ENCODE results near the gene CCN5.

The CCN5 gene

GRCh38 chr20:44735816-44736169 is 20.6 kb downstream of the CCN5 start:
- no peak for DNase-seq (ENCODE audit: low read depth in 2 of 2)
- TF ChIP-seq, protein P1, sequence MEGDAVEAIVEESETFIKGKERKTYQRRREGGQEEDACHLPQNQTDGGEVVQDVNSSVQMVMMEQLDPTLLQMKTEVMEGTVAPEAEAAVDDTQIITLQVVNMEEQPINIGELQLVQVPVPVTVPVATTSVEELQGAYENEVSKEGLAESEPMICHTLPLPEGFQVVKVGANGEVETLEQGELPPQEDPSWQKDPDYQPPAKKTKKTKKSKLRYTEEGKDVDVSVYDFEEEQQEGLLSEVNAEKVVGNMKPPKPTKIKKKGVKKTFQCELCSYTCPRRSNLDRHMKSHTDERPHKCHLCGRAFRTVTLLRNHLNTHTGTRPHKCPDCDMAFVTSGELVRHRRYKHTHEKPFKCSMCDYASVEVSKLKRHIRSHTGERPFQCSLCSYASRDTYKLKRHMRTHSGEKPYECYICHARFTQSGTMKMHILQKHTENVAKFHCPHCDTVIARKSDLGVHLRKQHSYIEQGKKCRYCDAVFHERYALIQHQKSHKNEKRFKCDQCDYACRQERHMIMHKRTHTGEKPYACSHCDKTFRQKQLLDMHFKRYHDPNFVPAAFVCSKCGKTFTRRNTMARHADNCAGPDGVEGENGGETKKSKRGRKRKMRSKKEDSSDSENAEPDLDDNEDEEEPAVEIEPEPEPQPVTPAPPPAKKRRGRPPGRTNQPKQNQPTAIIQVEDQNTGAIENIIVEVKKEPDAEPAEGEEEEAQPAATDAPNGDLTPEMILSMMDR (IDR thresholded peaks at IDR 0.05; ENCODE audit: low read depth, low read length), result no peak
- H3K4me3 ChIP-seq (replicated peaks in 1 of 2; ENCODE audit: low read depth in 2 of 2, low read length in 2 of 2), result no peak overlapping the region

GRCh38 chr20:44736170-44737021 is 21.2 kb downstream of the CCN5 start:
- H3K4me3 ChIP-seq (replicated peaks in 1 of 2; ENCODE audit: low read depth in 2 of 2, low read length in 2 of 2), result no peak overlapping the region
- TF ChIP-seq, protein P1 (IDR thresholded peaks at IDR 0.05; ENCODE audit: low read depth, low read length), result peak; percentile 5
- DNase-seq (ENCODE audit: low read depth in 2 of 2), result peak; percentile 90 to 94

DNA sequence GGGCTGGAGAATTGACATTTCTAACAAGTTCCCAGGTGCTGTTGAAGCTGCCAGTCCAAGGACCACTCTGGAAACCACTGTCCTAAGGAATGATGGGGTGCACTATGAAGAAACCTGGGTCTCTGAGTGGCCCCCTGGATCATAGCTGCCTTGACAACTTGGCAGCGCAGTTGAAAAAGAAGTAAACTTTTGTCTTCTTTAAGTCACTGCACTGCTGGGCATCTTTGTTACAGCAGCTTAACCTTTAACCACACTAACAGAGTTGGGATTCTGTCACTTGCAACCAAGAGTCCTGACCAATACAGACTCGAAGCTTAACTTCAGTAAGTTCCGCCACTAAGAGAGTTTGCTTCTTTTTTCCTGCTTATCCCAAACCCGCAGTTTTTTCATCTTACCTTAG is 21.9 kb downstream of the CCN5 start:
- TF ChIP-seq, protein P1 (IDR thresholded peaks at IDR 0.05; ENCODE audit: low read depth, low read length), result no peak
- no peak for DNase-seq (ENCODE audit: low read depth in 2 of 2)
- H3K4me3 ChIP-seq (replicated peaks in 1 of 2; ENCODE audit: low read depth in 2 of 2, low read length in 2 of 2), result no peak overlapping the region

- TF ChIP-seq, protein P1 (IDR thresholded peaks at IDR 0.05; ENCODE audit: low read depth, low read length), result no peak
- H3K4me3 ChIP-seq (replicated peaks in 1 of 2; ENCODE audit: low read depth in 2 of 2, low read length in 2 of 2), result no peak overlapping the region
- DNase-seq (ENCODE audit: low read depth in 2 of 2), result peak; percentile 80 to 86
Measured at GRCh38 chr20:44738813-44739477, 23.8 kb downstream of the CCN5 start.

DNA sequence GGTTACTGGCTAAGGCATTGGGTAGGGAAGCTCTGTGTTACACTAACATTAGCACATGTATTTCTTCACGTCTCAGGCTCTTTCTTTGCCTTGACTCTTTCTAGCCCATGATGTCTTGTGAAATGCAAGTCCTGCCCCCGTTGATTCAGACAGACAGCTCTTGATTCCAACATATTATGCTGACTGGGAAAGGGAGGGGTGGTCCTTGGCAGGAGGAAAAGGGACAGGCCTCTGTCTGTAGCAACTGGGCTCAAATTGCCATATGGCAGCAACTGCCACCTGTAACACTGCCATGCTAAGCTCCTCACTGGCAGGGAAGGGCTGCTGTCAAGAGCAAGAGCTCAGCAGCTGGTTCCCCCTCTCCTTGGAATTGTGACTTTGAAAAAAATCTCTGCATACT is 24.8 kb downstream of the CCN5 start:
- no peak overlapping the region for H3K4me3 ChIP-seq (replicated peaks in 1 of 2; ENCODE audit: low read depth in 2 of 2, low read length in 2 of 2)
- DNase-seq (ENCODE audit: low read depth in 2 of 2), result no peak
- TF ChIP-seq, protein P1 (IDR thresholded peaks at IDR 0.05; ENCODE audit: low read depth, low read length), result no peak

GRCh38 chr20:44742304-44743079 is 27.3 kb downstream of the CCN5 start:
- no peak overlapping the region for H3K4me3 ChIP-seq (replicated peaks in 1 of 2; ENCODE audit: low read depth in 2 of 2, low read length in 2 of 2)
- DNase-seq (ENCODE audit: low read depth in 2 of 2), result no peak
- TF ChIP-seq, protein P1 (IDR thresholded peaks at IDR 0.05; ENCODE audit: low read depth, low read length), result no peak
